RWPE1 (cell line): ENCODE results near the gene PRIMPOL.

Experiments used
- CTCF ChIA-PET: fragments of 350-600 bp; sonication (Branson Sonifier 250); formaldehyde crosslinking; extraction: SDS; loops from one replicate; lab custom pipeline; 2021; lab: Yijun Ruan, JAX
- POLR2A ChIA-PET: fragments of 400-600 bp; formaldehyde crosslinking; extraction: SDS; loops from one replicate; lab custom pipeline; 2020; ENCODE audit warnings: antibody characterized with exemption; ENCODE audit not compliant: low non-redundant PET; lab: Yijun Ruan, JAX
- DNase-seq: peaks from one replicate; pipeline ENCODE4 v3.0.0; 2012; ENCODE audit warnings: low spot score
- H3K27ac ChIP-seq: fragments of 450-650 bp; 2 replicates; pipeline ENCODE4 v1.5.1; 2017
- CTCF ChIP-seq: fragments of 450-650 bp; conservative IDR thresholded peaks from 2 replicates; pipeline ENCODE4 v1.5.1; 2017; ENCODE audit warnings: low read depth, mild to moderate bottlenecking

The PRIMPOL gene

GRCh38 chr4:184699941-184700340 is 50.4 kb downstream of the PRIMPOL start:
- no peak for TF ChIP-seq CTCF
- no peak for DNase-seq
- ChIA-PET CTCF (no interaction called here), POLR2A (no interaction called here)
- H3K27ac ChIP-seq: no peak overlapping the region

- H3K27ac ChIP-seq: no peak overlapping the region
- POLR2A ChIA-PET: no interaction called here
- CTCF ChIA-PET: interaction anchor here (0.6 to 0.8 kb wide), 2 partner anchors 11 to 18 kb away, joined by 4 read pairs; no protein-coding TSS in a partner anchor
Measured at GRCh38 chr4:184702114-184702513, 52.6 kb downstream of the PRIMPOL start.

GRCh38 chr4:184705692-184706091 is 56.2 kb downstream of the PRIMPOL start:
- TF ChIP-seq CTCF: no peak
- CTCF ChIA-PET: no interaction called here
- DNase-seq: no peak
- no peak overlapping the region for H3K27ac ChIP-seq
- POLR2A ChIA-PET: no interaction called here

More at GRCh38 chr4:184702114-184702513, 52.6 kb downstream of the PRIMPOL start:
- no peak for TF ChIP-seq CTCF
- no peak for DNase-seq

- ChIA-PET POLR2A (interaction anchor here (0.6 kb wide), 1 partner anchor 29 kb away, joined by 9 read pairs; no protein-coding TSS in a partner anchor), CTCF (no interaction called here)
- TF ChIP-seq CTCF: no peak
- no peak for DNase-seq
- H3K27ac ChIP-seq: no peak overlapping the region
Measured at GRCh38 chr4:184706453-184706852, 56.9 kb downstream of the PRIMPOL start.

- H3K27ac ChIP-seq: no peak overlapping the region
- ChIA-PET CTCF (no interaction called here), POLR2A (interaction anchor here (0.7 kb wide), 1 partner anchor 241 kb away, joined by 10 read pairs; no protein-coding TSS in a partner anchor)
- no peak for DNase-seq
- TF ChIP-seq CTCF: no peak
Measured at GRCh38 chr4:184712322-184712721, 62.8 kb downstream of the PRIMPOL start.

- no peak overlapping the region for H3K27ac ChIP-seq
- CTCF ChIA-PET: no interaction called here
- no peak for TF ChIP-seq CTCF
- POLR2A ChIA-PET: no interaction called here
- DNase-seq: no peak
Measured at GRCh38 chr4:184713887-184714286, 64.3 kb downstream of the PRIMPOL start.
